ENCODE data around the gene DPP4. TPM values are rescaled to one million over a fixed set of nuclear protein-coding genes. Genes with fewer than 3 reads are reported as not detected.

The DPP4 gene
- total and polyA plus RNA-seq, 4 donors = 7.2 to 51.6 (median 21.3) TPM

- TF ChIP-seq, protein P1, sequence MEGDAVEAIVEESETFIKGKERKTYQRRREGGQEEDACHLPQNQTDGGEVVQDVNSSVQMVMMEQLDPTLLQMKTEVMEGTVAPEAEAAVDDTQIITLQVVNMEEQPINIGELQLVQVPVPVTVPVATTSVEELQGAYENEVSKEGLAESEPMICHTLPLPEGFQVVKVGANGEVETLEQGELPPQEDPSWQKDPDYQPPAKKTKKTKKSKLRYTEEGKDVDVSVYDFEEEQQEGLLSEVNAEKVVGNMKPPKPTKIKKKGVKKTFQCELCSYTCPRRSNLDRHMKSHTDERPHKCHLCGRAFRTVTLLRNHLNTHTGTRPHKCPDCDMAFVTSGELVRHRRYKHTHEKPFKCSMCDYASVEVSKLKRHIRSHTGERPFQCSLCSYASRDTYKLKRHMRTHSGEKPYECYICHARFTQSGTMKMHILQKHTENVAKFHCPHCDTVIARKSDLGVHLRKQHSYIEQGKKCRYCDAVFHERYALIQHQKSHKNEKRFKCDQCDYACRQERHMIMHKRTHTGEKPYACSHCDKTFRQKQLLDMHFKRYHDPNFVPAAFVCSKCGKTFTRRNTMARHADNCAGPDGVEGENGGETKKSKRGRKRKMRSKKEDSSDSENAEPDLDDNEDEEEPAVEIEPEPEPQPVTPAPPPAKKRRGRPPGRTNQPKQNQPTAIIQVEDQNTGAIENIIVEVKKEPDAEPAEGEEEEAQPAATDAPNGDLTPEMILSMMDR (IDR thresholded peaks at IDR 0.05; ENCODE audit: control extremely low read depth, extremely low read depth) = no peak
- Histone ChIP-seq H3K27me3 (ENCODE audit: control insufficient read depth in 3 of 3, insufficient read depth in 3 of 3, low read length in 2 of 3) (no peaks in the 10 kb centered on the region), H3K4me1 (ENCODE audit: control insufficient read depth in 5 of 5, insufficient read depth in 5 of 5, low read length in 5 of 5) (no peaks in the 10 kb centered on the region), H3K36me3 (ENCODE audit: control insufficient read depth in 4 of 4, insufficient read depth in 4 of 4, low read length in 4 of 4) (no peaks in the 10 kb centered on the region), H3K27ac (ENCODE audit: low read depth in 1 of 2, low read length in 1 of 2) (no peak overlapping the region), H3K9ac (ENCODE audit: insufficient read depth in 1 of 2, low read length in 2 of 2) (no peak overlapping the region), H3K9me3 (ENCODE audit: control insufficient read depth in 4 of 4, insufficient read depth in 3 of 4, low read length in 3 of 4) (no peaks in the 10 kb centered on the region), H3K4me3 (no peak overlapping the region)
- DNase-seq (no peak), ATAC-seq (ENCODE audit: insufficient read depth, low FRiP score) (no peak)
- WGBS, 2 donors = 94 to 100% methylated on average over 1 of the region's 1 CpG
Observed at GRCh38 chr2:161988589-161988988, 85.4 kb downstream of the DPP4 start.

- Histone ChIP-seq H3K4me3 (no peak overlapping the region), H3K9ac (ENCODE audit: insufficient read depth in 1 of 2, low read length in 2 of 2) (no peak overlapping the region), H3K27me3 (ENCODE audit: control insufficient read depth in 3 of 3, insufficient read depth in 3 of 3, low read length in 2 of 3) (no peaks in the 10 kb centered on the region), H3K9me3 (ENCODE audit: control insufficient read depth in 4 of 4, insufficient read depth in 3 of 4, low read length in 3 of 4) (no peaks in the 10 kb centered on the region), H3K4me1 (ENCODE audit: control insufficient read depth in 5 of 5, insufficient read depth in 5 of 5, low read length in 5 of 5) (no peaks in the 10 kb centered on the region), H3K27ac (ENCODE audit: low read depth in 1 of 2, low read length in 1 of 2) (no peak overlapping the region), H3K36me3 (ENCODE audit: control insufficient read depth in 4 of 4, insufficient read depth in 4 of 4, low read length in 4 of 4) (no peaks in the 10 kb centered on the region)
- TF ChIP-seq, protein P1 (IDR thresholded peaks at IDR 0.05; ENCODE audit: control extremely low read depth, extremely low read depth) = no peak
- DNase-seq = no peak
- WGBS, 2 donors = 92 to 98% methylated on average over 2 of the region's 2 CpGs
- no peak for ATAC-seq (ENCODE audit: insufficient read depth, low FRiP score)
Observed at GRCh38 chr2:161987311-161987710, 86.7 kb downstream of the DPP4 start.

DNA sequence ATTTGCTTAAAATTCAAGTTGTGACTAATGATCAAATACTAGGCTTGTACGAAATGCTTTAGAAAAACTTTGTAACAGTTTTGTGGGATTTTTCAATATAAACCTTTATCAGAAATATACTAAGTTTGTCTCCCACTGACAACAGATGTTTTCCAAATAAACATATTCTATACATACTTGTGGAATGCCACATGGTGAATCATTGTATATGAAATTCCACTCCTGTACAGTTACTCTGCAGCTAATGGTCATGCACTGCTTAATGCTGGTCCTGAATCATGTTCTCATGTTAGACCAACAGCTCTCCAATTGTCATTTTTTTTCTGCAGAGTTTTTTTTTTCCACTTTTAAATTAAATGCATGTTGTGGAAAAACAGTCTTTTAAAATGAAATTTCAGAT is 90.1 kb downstream of the DPP4 start:
- TF ChIP-seq, protein P1 (IDR thresholded peaks at IDR 0.05; ENCODE audit: control extremely low read depth, extremely low read depth) = no peak
- ATAC-seq (ENCODE audit: insufficient read depth, low FRiP score) (no peak), DNase-seq (no peak)
- Histone ChIP-seq H3K27ac (ENCODE audit: low read depth in 1 of 2, low read length in 1 of 2) (no peak overlapping the region), H3K9ac (ENCODE audit: insufficient read depth in 1 of 2, low read length in 2 of 2) (no peak overlapping the region), H3K4me1 (ENCODE audit: control insufficient read depth in 5 of 5, insufficient read depth in 5 of 5, low read length in 5 of 5) (no peaks in the 10 kb centered on the region), H3K27me3 (ENCODE audit: control insufficient read depth in 3 of 3, insufficient read depth in 3 of 3, low read length in 2 of 3) (no peaks in the 10 kb centered on the region), H3K36me3 (ENCODE audit: control insufficient read depth in 4 of 4, insufficient read depth in 4 of 4, low read length in 4 of 4) (no peaks in the 10 kb centered on the region), H3K9me3 (ENCODE audit: control insufficient read depth in 4 of 4, insufficient read depth in 3 of 4, low read length in 3 of 4) (no peaks in the 10 kb centered on the region), H3K4me3 (no peak overlapping the region)
- 88 to 89% methylated on average over 1 of the region's 1 CpG for WGBS, 2 donors

GRCh38 chr2:161983331-161983651 is 90.7 kb downstream of the DPP4 start:
- no peak overlapping the region for H3K27ac ChIP-seq (ENCODE audit: low read depth in 1 of 2, low read length in 1 of 2)
- no peak for DNase-seq
- no peak overlapping the region for H3K9ac ChIP-seq (ENCODE audit: insufficient read depth in 1 of 2, low read length in 2 of 2)
- no peaks in the 10 kb centered on the region for H3K9me3 ChIP-seq (ENCODE audit: control insufficient read depth in 4 of 4, insufficient read depth in 3 of 4, low read length in 3 of 4)
- TF ChIP-seq, protein P1 (IDR thresholded peaks at IDR 0.05; ENCODE audit: control extremely low read depth, extremely low read depth) = no peak
- 47 to 65% methylated on average over 1 of the region's 1 CpG for WGBS, 2 donors
- no peak overlapping the region for H3K4me3 ChIP-seq
- no peaks in the 10 kb centered on the region for H3K36me3 ChIP-seq (ENCODE audit: control insufficient read depth in 4 of 4, insufficient read depth in 4 of 4, low read length in 4 of 4)
- no peaks in the 10 kb centered on the region for H3K4me1 ChIP-seq (ENCODE audit: control insufficient read depth in 5 of 5, insufficient read depth in 5 of 5, low read length in 5 of 5)
- H3K27me3 ChIP-seq (ENCODE audit: control insufficient read depth in 3 of 3, insufficient read depth in 3 of 3, low read length in 2 of 3) = no peaks in the 10 kb centered on the region
- ATAC-seq (ENCODE audit: insufficient read depth, low FRiP score) = no peak

Measured in lung (tissue), 12 donors.